Mucosa of gallbladder (tissue), 1 donor: ENCODE data around the gene TUBG2. TPM values are rescaled to one million over a fixed set of nuclear protein-coding genes. Genes with fewer than 3 reads are reported as not detected.

Source experiments
- DNase-seq: peaks from one replicate; pipeline ENCODE4 v3.0.0-alpha.2; 2020; ENCODE audit warnings: low spot score
- total RNA-seq: library from RNA; stranded (reverse); gene quantifications from one replicate; pipeline ENCODE4 v1.2.1, GENCODE V29; 2021
- donor health status: DM: no; HTN: no; CAD: no.

The TUBG2 gene
- total RNA-seq, 1 donor from 2014 or later = 30.8 TPM

DNA sequence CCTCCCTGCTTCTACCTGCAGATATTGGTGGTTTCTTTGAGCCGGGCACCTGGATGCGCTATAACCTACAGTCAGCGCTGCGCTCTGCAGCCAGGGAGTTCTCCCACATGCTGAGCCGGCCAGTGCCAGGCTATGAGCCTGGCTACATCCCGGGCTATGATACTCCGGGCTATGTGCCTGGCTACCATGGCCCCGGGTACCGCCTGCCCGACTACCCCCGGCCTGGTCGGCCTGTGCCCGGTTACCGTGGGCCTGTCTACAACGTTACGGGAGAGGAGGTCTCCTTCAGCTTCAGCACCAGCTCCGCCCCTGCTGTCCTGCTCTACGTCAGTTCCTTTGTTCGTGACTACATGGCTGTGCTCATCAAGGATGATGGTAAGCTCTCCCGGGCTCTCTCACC, 36.4 kb downstream of the TUBG2 start:
- no peak for DNase-seq

DNA sequence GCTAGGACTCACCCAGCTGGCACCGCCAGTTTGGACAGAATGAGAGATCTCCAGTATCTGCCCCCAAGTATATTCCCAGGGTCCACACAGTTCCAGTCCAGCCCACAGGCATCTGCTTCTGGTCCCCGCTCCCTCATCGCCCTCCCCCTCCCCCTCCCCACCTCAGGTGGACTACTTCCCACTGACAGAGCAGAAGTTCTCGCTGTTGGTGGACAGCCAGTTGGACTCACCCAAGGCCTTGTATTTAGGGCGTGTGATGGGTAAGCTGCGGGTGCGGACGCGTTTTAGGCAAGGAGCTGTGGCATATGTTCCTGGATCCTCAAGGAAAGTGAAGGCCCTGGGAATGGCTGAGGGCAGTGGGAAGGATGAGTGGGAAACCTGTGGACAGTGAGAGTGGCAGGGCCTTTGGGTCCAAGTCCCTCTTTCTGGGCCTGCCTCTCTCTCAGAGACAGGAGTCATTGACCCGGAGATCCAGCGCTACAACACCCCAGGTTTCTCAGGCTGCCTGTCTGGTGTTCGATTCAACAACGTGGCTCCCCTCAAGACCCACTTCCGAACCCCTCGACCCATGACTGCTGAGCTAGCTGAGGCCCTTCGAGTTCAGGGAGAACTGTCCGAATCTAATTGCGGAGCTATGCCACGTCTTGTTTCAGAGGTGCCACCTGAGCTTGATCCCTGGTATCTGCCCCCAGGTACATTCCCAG, 38.2 kb downstream of the TUBG2 start:
- DNase-seq = no peak

DNA sequence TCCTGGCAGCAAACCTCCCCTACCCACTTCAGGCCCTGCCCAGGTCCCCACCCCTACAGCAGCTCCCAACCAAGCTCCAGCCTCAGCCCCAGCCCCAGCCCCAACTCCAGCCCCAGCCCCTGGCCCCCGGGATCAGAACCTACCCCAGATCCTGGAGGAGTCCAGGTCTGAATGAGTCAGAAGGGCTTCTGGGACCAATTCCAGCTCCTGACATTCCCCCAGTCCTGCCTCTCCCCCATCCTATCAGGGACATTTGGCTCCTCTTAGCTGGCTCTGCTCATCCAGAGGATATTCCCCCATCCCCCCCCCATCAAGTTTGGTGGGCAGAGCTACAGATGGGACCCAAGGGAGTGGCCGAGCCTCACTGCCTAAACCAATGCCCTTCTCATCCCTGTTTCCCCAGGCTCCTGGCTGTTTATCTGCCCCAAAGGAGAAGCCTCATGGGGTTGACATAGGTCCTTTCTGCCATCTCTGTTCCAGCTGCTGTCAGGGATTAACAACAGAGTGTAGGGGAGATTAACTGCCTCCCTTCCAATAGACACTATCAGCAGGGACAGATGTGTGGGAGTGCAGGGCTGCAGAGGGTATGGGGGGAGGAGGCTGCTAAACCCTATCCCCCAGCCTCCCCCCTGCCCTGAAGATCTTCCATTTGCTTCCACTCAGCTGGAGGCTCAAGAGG, 39.8 kb downstream of the TUBG2 start:
- no peak for DNase-seq

DNA sequence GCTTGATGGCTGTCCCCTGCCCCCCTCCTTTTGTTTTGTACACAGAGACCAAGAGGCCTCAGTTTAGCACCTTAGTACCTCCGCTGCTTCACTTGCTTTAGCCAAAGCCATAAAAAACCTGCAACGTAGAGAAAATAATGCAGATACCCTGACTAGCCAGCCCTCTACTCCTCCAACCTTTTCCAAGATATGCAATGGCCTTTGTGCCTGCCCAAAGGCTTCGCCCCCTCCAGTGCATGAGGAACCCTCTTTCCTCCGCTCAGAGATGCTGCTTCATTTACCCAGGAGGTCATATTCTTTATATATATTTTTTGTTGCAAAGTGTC, 40.3 kb downstream of the TUBG2 start:
- no peak for DNase-seq

DNA sequence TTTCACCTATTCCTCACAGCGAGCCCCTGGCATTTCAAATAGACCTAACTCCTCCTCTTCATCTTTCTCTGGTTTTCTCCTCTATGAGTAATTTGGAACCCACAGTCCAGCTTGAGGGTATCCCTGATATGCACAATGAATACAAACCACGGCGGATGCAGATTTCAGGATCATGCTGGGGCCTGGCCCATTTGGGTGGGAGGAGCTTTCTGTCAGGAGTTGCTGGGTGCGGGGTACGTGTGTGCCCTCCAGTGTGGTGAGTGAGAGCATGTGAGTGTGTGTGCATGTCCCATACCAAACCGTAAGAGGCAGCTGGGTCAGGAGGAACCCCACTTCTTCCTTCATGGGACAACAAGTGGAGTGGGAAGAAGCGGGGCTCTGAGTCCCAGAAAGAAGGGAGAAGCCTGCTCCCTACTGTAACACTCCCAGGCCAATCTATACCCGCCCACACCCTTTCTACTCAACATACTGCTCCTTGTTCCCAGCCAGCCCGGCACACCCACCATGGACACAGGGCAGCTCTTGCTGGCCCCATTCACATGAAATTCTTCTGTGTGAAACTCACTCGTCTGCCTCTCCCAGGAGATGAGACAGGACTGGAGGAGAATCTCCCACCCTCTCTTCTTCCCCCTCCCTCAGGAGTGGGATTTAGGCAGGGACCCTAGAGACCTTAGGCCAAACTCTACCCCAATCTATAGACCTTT, 41.7 kb downstream of the TUBG2 start:
- no peak for DNase-seq

DNA sequence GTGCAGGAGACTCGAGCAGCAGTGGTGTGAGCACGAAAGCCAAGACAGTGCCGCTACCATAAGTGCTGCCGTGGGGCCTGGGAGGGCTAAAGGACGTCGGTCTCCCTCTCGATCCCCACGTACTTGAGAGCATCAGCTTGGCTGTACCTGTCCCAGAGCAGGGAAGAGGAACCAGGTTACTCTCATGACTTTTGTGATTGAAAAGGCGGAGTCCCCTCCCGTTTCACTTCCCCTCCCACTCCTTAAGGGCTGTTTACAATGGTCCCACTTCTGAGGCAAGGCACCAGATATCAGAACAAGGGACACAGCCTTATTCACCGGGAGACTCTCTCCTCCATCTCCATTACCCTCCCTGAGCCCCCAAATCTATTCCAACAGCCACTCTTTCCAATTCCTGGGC, 43.4 kb downstream of the TUBG2 start:
- DNase-seq = no peak

DNA sequence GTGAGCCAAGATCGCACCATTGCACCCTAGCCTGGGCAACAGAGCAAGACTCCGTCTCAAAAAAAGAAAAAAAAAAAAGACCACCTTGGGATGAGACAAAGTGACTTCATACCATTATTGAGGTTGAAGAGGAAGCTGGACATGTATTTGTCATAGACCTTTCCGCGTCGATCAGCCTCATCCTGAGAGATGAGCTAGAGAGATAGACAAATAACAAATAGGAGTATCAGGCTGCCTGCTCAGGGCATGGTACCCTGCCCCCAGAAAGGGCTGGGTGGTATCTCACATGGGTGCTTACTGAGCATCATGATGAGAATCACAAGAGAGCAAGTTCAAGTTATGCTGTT, 45.4 kb downstream of the TUBG2 start:
- DNase-seq = no peak

DNA sequence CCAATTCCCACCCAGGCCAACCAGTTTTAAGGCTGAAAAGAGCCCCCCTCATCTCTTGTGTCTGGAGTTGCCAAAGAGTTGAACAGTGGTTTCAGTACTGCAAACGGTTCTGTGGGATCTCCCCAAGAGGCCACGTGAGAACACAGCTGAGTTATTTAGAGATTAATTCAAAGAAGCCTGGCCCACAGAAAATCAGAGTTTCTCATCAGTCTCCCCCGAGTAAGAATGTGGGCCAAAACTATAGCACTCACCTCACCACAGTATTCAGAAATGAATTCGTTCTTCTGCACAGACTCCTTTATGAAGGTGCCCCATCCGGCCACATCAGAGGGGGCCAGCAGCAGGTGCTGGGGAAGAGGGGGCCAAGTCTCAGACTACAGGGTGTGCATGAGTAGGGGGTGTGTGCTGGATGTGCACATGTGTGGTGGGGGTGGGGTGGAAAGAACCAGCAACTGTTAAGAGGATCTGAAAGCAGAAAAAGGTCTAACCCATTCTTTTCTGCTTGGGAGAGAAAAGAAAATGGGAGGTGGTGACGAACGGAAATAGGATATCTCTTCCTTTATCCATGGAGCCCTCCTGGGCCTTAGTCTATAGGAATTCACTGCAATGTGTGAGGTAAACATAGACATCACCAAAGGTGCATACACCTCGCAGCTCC, 45.9 kb downstream of the TUBG2 start:
- DNase-seq = no peak

DNA sequence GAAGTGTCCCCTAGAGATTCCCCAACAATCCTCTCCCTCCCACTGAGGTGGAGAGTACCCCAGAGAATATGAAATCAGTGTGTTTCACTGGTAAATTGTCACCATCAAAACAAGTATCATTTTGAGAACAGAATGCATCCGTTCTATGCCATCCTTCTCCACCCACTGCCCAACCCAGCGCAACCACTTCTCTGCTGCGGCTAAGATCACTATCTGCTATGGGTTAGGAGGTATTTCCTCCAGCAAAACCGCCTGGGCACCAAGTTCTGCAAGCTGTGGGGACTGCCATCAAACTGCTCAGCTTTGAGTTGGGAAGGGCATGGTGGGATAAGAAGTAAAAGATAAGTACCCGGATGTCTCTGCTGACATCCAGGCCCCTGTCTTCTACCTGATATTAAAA, 47.6 kb downstream of the TUBG2 start:
- no peak for DNase-seq

DNA sequence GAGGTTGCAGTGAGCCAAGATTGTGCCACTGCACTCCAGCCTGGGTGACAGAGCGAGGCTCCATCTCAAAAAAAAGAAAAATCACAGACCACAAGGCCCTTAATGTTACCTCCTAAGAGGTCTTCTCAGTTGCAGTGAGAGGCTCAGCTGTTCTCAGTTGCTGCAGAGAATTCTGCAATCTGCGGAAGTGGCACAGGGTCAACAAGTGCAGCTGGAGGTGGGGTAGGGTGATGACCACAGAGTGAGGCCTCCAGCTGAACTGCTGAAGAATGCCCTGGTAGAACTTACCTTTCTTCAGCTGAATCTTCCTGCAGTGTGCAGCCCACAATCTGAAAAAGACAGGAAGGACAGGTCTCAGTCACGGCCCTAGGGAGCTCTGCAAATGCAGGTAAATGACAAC, 49.5 kb downstream of the TUBG2 start:
- DNase-seq = no peak

DNA sequence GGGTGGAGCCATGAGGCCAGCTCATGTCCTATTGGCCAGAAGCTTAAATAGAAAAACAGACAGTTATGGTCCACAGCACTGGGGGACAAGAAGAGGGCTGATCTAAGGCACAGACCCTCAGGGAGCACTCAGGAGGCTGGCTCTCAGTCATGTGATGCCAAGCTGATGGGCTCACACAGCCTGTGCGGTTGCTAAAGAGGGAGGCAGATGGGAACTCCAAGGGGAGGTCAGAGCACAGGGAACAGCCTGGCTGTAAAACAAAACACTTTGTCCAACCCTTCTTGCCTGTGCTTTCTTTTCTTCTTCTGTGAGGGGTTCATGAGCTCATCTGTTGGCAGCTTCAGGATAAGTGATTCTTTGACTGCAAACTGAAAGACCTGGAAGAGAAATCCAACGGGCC, 50.5 kb downstream of the TUBG2 start:
- DNase-seq = no peak

Other genes with a start within 250 kb of the TUBG2 start
- gene CAVIN1, start 236.0 kb upstream of the TUBG2 start, total RNA-seq = 273 TPM
- gene ATP6V0A1, start 200.4 kb upstream of the TUBG2 start, total RNA-seq = 179 TPM
- gene NAGLU, start 123.0 kb upstream of the TUBG2 start, total RNA-seq = 51.1 TPM
- 2.4 TPM for gene HSD17B1, start 106.4 kb upstream of the TUBG2 start, total RNA-seq
- 84.1 TPM for gene COASY, start 97.1 kb upstream of the TUBG2 start, total RNA-seq
- gene MLX, start 92.2 kb upstream of the TUBG2 start, total RNA-seq = 54.0 TPM
- gene PSMC3IP, start 81.6 kb upstream of the TUBG2 start, total RNA-seq = 5.1 TPM
- 78.8 TPM for gene RETREG3, start 49.9 kb upstream of the TUBG2 start, total RNA-seq
- gene TUBG1, start 49.6 kb upstream of the TUBG2 start, total RNA-seq = 40.2 TPM
- gene PLEKHH3, start 17.7 kb downstream of the TUBG2 start, total RNA-seq = 36.1 TPM
- gene CCR10, start 22.6 kb downstream of the TUBG2 start, total RNA-seq = 0.49 TPM
- gene CNTNAP1, start 23.2 kb downstream of the TUBG2 start, total RNA-seq = 8.1 TPM
- 50.4 TPM for gene EZH1, start 85.8 kb downstream of the TUBG2 start, total RNA-seq
- gene RAMP2, start 101.9 kb downstream of the TUBG2 start, total RNA-seq = 22.7 TPM
- 57.1 TPM for gene VPS25, start 114.2 kb downstream of the TUBG2 start, total RNA-seq
- 0.37 TPM for gene WNK4, start 121.3 kb downstream of the TUBG2 start, total RNA-seq
- gene COA3, start 139.4 kb downstream of the TUBG2 start, total RNA-seq = 78.0 TPM
- 0.89 TPM for gene CNTD1, start 139.6 kb downstream of the TUBG2 start, total RNA-seq
- gene BECN1, start 165.0 kb downstream of the TUBG2 start, total RNA-seq = 71.3 TPM
- 88.5 TPM for gene PSME3, start 174.1 kb downstream of the TUBG2 start, total RNA-seq
- 1.4 TPM for gene AOC2, start 185.3 kb downstream of the TUBG2 start, total RNA-seq
- gene AOC3, start 191.9 kb downstream of the TUBG2 start, total RNA-seq = 125 TPM
- 17.3 TPM for gene G6PC1, start 241.5 kb downstream of the TUBG2 start, total RNA-seq